GM12878 (cell line): ENCODE data around the gene SH3BGRL2. TPM values are rescaled to one million over a fixed set of nuclear protein-coding genes. Genes with fewer than 3 reads are reported as not detected.

Experiments used
- ATAC-seq: fragments of 200-7000 bp; cut with Tn5 transposase; 3 replicates; pipeline ENCODE4 v1.9.1; 2020; ENCODE audit warnings: mild to moderate bottlenecking, moderate library complexity
- BruUV-seq: library from RNA; stranded (reverse); fragments of 400-500 nt; replicated peaks from 2 replicates; lab custom pipeline; 2021; lab: Mats Ljungman, UMichigan
- CTCF ChIA-PET: fragments of 300-600 bp; sonication (Branson Sonifier 250); formaldehyde crosslinking; extraction: SDS; loops from one replicate; lab custom pipeline; 2021; ENCODE audit warnings: inconsistent platforms; lab: Yijun Ruan, JAX
- POLR2A ChIA-PET: fragments of 350-600 bp; formaldehyde crosslinking; extraction: SDS; loops from one replicate; lab custom pipeline; 2021; ENCODE audit warnings: inconsistent platforms; lab: Charles Lee
- RAD21 ChIA-PET: fragments of 300-600 bp; sonication (Branson Sonifier 250); formaldehyde crosslinking; loops from one replicate; lab custom pipeline; 2023; ENCODE audit warnings: antibody characterized with exemption; ENCODE audit not compliant: unreplicated experiment; lab: Charles Lee
- SMC1A ChIA-PET: fragments of 300-600 bp; sonication (Branson Sonifier 250); formaldehyde crosslinking; loops from one replicate; lab custom pipeline; 2023; ENCODE audit not compliant: unreplicated experiment, uncharacterized antibody; lab: Charles Lee
- DNase-seq: peaks from one replicate; pipeline ENCODE4 v3.0.0-alpha.2; 2011; ENCODE audit warnings: low read depth, low spot score
- FAIRE-seq: peaks from 3 replicates; lab custom pipeline; 2011; peaks lifted over from hg19 to GRCh38; lab: Jason Lieb, UNC
- H2AFZ ChIP-seq: 2 replicates; pipeline ENCODE4 v1.6.0; 2011; ENCODE audit warnings: low read depth, low read length, control low read depth; ENCODE audit not compliant: control insufficient read depth
- H3K27ac ChIP-seq: 2 replicates; pipeline ENCODE4 v1.5.1; 2011; ENCODE audit warnings: control low read depth; ENCODE audit not compliant: control insufficient read depth, insufficient read depth
- H3K27me3 ChIP-seq, 2 experiments: replicated peaks in 1 of 2; 2 replicates each; pipeline versions ENCODE4 v1.6.0 to v1.6.1; 2011; ENCODE audit warnings: low read length in 1 of 2; ENCODE audit not compliant: control insufficient read depth in 2 of 2, insufficient read depth in 2 of 2
- H3K36me3 ChIP-seq, 2 experiments: 2 replicates each; pipeline ENCODE4 v1.5.1; 2011; ENCODE audit warnings: low read length in 1 of 2; ENCODE audit not compliant: control insufficient read depth in 2 of 2, insufficient read depth in 2 of 2
- H3K4me1 ChIP-seq: 2 replicates; pipeline ENCODE4 v1.6.1; 2011; ENCODE audit warnings: mild to moderate bottlenecking, low read length, moderate library complexity, mixed read lengths; ENCODE audit not compliant: control insufficient read depth, insufficient read depth
- H3K4me2 ChIP-seq: 2 replicates; pipeline ENCODE4 v1.6.0; 2011; ENCODE audit warnings: control low read depth; ENCODE audit not compliant: control insufficient read depth, insufficient read depth
- H3K4me3 ChIP-seq: fragments of 200-600 bp; sonication (generic); 2 replicates; pipeline ENCODE4 v1.5.1; 2016
- H3K79me2 ChIP-seq: 2 replicates; pipeline ENCODE4 v1.6.0; 2011; ENCODE audit warnings: low read length; ENCODE audit not compliant: control insufficient read depth, insufficient read depth
- H3K9ac ChIP-seq: 2 replicates; pipeline ENCODE4 v1.8.0; 2011; ENCODE audit warnings: low read length, control low read depth, mixed read lengths; ENCODE audit not compliant: control insufficient read depth, insufficient read depth
- H3K9me3 ChIP-seq: replicated peaks from 3 replicates; pipeline ENCODE4 v1.5.1; 2011; ENCODE audit warnings: mild to moderate bottlenecking, low read length; ENCODE audit not compliant: control insufficient read depth, insufficient read depth
- H4K20me1 ChIP-seq: 2 replicates; pipeline ENCODE4 v1.6.0; 2011; ENCODE audit not compliant: control insufficient read depth, insufficient read depth
- BCL11A ChIP-seq: IDR thresholded peaks from 2 replicates; pipeline ENCODE4 v1.6.1; 2011; ENCODE audit warnings: low read depth, low read length
- CREM ChIP-seq: IDR thresholded peaks from 2 replicates; pipeline ENCODE4 v1.6.1; 2014; ENCODE audit warnings: antibody characterized with exemption, low read depth
- DPF2 ChIP-seq: fragments of 450-650 bp; IDR thresholded peaks from 2 replicates; pipeline ENCODE4 v1.6.1; 2017; ENCODE audit warnings: mild to moderate bottlenecking
- MYC ChIP-seq: IDR thresholded peaks from 2 replicates; pipeline ENCODE4 v1.6.1; 2011; ENCODE audit warnings: mild to moderate bottlenecking, low read length, moderate library complexity, inconsistent platforms; ENCODE audit not compliant: insufficient read depth, insufficient replicate concordance, insufficient read length, severe bottlenecking
- NFYA ChIP-seq: IDR thresholded peaks from 2 replicates; pipeline ENCODE4 v1.6.1; 2011; ENCODE audit warnings: low read depth, mild to moderate bottlenecking, low read length, improper control_type of control experiment, borderline replicate concordance
- SMC3 ChIP-seq: IDR thresholded peaks from 2 replicates; pipeline ENCODE4 v1.6.1; 2011; ENCODE audit warnings: low read length, improper control_type of control experiment, borderline replicate concordance
- SRF ChIP-seq, 2 experiments: IDR thresholded peaks; 2 replicates each; pipeline ENCODE4 v1.6.1; 2011; ENCODE audit warnings: low read depth in 2 of 2, low read length in 2 of 2, mild to moderate bottlenecking in 1 of 2, moderate library complexity in 1 of 2
- YBX1 ChIP-seq: fragments of 450-650 bp; IDR thresholded peaks from 2 replicates; pipeline ENCODE4 v1.6.1; 2016; ENCODE audit warnings: antibody characterized with exemption
- WGBS: methylation state at CpG from one replicate; pipeline ENCODE4 v1.1.6; 2016; ENCODE audit warnings: low lambda C conversion rate; ENCODE audit not compliant: insufficient replicate concordance, insufficient coverage; ENCODE audit errors: missing lambda C conversion rate; 5-methylcytosine and 5-hydroxymethylcytosine counted together
- in situ Hi-C: fragments of 300-500 bp; cut with MboI; formaldehyde crosslinking; loops from 9 replicates; pipeline ENCODE4 v1.14.3; 2018; ENCODE audit warnings: mixed read lengths
- intact Hi-C: fragments of 100-400 bp; cut with micrococcal nuclease; formaldehyde crosslinking; loops from one replicate; pipeline ENCODE4 v1.14.2; 2022; ENCODE audit not compliant: unreplicated experiment
- polyA plus RNA-seq, 11 experiments: library from polyadenylated mRNA; depleted of rRNA in 4 of 11; unstranded in 6 of 11; stranded (reverse) in 5 of 11; fragments of >200 nt; fragmentation: Nextera tagmentation in 4 of 11; fragmentation: Illumina TruSeq in 1 of 11; extraction: Ambion mirVana in 4 of 11; extraction: Trizol in 1 of 11; gene quantifications; 1 replicate in 1 of 11; 2 replicates in 10 of 11; pipeline versions ENCODE4 v1.2.1 to v1.2.3, GENCODE V29; 2011 to 2016; ENCODE audit warnings: inconsistent platforms in 2 of 11, missing spikeins in 2 of 11, low read depth in 1 of 11
- total RNA-seq, 4 experiments: library from RNA; depleted of rRNA in 3 of 4; stranded (reverse); fragments of >200 nt in 3 of 4; fragmentation: Illumina TruSeq in 1 of 4; extraction: Trizol in 1 of 4; gene quantifications; 2 replicates each; pipeline versions ENCODE4 v1.2.1 to v1.2.3, GENCODE V29; 2013 to 2021
- TF ChIP-seq, protein P1 (sequence below): IDR thresholded peaks from 2 replicates; pipeline ENCODE4 v1.6.1; 2011; ENCODE audit warnings: low read depth, mild to moderate bottlenecking, low read length, moderate library complexity, borderline replicate concordance; ENCODE audit errors: extremely low read depth

Gene SH3BGRL2
- total and polyA plus RNA-seq, 10 of the 15 experiments (the other 5 are each of a cell fraction or from before 2014, with no cell fraction given), result 0.03 to 0.37 (median 0.21) TPM

DNA sequence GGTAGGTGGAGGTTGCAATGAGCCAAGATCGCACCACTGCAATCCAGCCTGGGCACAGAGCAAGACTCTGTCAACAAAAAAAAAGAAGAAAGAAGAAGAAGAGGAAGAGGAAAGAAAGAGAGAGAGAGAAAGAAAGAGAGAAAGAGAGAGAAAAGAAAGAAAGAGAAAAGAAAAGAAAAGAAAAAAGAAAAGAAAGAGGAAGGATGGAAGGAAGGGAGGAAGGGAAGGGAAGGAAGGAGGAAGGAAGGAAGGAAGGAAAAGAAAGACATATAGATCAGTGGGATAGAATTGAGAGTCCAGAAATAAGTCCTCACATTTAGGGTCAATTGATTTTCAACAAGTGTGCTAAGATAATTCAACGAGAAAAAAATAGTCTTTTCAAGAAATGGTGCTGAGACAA is 34.0 kb upstream of the SH3BGRL2 start:
- no TSS peak for BruUV-seq
- DNase-seq, result no peak
- no peaks in the 10 kb centered on the region for H4K20me1 ChIP-seq
- TF ChIP-seq, protein P1, sequence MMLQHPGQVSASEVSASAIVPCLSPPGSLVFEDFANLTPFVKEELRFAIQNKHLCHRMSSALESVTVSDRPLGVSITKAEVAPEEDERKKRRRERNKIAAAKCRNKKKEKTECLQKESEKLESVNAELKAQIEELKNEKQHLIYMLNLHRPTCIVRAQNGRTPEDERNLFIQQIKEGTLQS, result no peak
- no peak for TF ChIP-seq CREM
- TF ChIP-seq MYC, result no peak
- no peak for TF ChIP-seq SRF (IDR thresholded peaks at IDR 0.05; ENCODE audit: low read depth in 2 of 2, low read length in 2 of 2)
- TF ChIP-seq SMC3, result no peak
- TF ChIP-seq BCL11A, result no peak
- TF ChIP-seq YBX1, result no peak
- TF ChIP-seq DPF2, result no peak
- TF ChIP-seq NFYA, result no peak
- ChIA-PET CTCF (no interaction called here), SMC1A (no interaction called here), POLR2A (no interaction called here), RAD21 (interaction anchor here (1.1 kb wide), 1 partner anchor 16 kb away, joined by 3 read pairs; no protein-coding TSS in a partner anchor)
- no peaks in the 10 kb centered on the region; a peak in 2 of 4 replicates for H3K27me3 ChIP-seq
- no peaks in the 10 kb centered on the region for H3K4me1 ChIP-seq
- H3K4me2 ChIP-seq, result no peak overlapping the region
- no peak for ATAC-seq
- no peak overlapping the region for H3K4me3 ChIP-seq
- 54% methylated on average over 2 of the region's 2 CpGs for WGBS
- in situ Hi-C loops (no loop called here), intact Hi-C loops (no loop called here)
- no peaks in the 10 kb centered on the region for H3K36me3 ChIP-seq
- H3K27ac ChIP-seq, result no peak overlapping the region
- no peak overlapping the region for H2AFZ ChIP-seq
- H3K9me3 ChIP-seq, result no peaks in the 10 kb centered on the region
- FAIRE-seq, result no peak
- H3K79me2 ChIP-seq, result no peaks in the 10 kb centered on the region
- no peak overlapping the region for H3K9ac ChIP-seq
